GM21576 (cell line): ENCODE results near the gene TSPAN6.

Source experiments
- ATAC-seq: cut with Tn5 transposase; IDR thresholded peaks from one replicate; pipeline ENCODE4 v1.9.1; 2021; ENCODE audit warnings: mild to moderate bottlenecking, moderate library complexity; ENCODE audit not compliant: unreplicated experiment

TSPAN6 gene, protein sequence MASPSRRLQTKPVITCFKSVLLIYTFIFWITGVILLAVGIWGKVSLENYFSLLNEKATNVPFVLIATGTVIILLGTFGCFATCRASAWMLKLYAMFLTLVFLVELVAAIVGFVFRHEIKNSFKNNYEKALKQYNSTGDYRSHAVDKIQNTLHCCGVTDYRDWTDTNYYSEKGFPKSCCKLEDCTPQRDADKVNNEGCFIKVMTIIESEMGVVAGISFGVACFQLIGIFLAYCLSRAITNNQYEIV

GRCh38 chrX:100636321-100636991 lies at the start of gene TSPAN6:
Gene TSPAN6 (minus strand): TSS chrX:100636806. CDS start chrX:100636694, 112 bp downstream.
- ATAC-seq: peak; percentile 77

DNA sequence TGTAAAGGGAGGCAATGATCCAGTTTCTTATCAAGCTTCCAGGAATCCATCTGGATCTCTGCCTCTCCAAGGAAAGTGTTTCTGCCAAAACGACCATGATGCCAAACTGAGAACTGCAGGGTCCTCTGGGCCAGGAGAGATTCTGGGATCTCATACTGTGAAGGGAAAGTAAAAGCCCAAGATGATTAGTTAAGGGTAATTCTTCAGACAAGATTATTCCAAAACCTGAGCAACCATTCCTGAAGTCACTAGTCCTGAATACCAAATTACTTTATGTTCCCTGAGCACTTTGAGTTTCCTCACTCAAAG lies 49.3 kb upstream of the TSPAN6 start:
- no peak for ATAC-seq

DNA sequence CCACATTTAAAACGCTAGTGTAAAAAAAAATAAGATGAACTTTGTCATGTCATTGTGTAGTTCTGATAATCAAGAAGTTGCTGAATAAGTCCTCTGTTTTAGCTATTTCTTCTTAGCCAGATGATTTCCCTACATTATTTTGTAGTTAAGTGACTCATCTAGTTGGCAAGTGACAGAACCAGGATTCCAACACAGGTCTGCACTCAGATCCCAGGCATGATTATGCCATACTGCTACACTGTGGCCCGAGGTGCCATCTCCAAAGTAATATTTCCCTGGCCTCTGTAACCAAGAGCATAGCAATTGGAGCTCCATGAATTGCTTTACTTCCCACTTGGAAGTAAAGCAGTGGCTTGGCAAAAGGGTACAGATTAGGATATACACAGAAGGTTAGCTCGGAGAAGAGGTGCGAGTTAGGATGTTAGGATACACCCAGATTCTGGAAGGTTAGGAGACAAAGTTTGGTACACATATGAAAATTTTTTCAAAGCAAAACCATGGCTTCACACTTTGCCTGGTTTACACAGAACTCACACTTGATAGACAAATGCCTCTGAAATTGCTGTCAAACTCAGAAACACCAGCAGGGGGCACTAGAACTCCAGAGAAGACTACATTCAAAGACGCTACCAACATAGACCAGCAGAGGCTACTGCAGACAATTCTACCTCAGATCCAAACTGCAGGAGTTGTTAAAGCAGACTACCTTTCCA lies 48.8 kb upstream of the TSPAN6 start:
- peak; percentile 65 for ATAC-seq

DNA sequence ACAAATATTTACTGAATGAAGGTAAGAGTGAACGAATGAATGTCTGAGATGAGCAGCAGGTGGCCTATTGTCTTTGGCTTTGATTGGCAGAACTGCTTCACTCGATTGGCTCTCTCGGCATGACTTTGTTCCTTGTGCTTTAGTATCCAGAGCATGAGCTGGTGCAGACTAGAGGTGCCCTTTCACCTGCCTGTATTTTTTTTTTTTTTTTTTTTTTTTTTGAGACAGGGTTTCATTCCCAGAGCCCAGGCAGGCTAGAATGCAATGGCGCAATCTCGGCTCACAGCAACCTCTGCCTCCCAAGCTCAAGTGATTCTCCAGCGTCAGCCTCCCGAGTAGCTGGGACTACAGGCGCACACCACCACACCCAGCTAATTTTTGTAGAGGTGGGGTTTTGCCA lies 46.3 kb upstream of the TSPAN6 start:
- no peak for ATAC-seq

DNA sequence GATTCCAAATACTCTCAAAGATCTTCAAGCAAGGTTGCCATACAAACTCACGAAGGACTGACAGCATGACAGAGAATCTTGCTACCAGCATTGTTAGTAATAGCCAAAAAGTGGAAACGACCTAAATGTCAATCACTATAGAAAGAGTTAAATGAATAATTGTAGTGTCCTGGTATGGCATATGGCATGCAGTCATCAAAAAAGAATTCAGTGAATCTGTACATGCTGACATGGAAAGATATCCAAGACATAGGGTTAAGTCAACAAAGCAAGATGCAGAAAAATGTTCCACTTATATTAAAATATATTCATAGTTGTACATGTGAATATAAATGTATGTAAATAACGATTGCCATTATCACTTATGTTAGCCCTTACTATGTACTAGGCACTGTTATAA lies 45.0 kb upstream of the TSPAN6 start:
- no peak for ATAC-seq

- ATAC-seq: no peak
Measured at GRCh38 chrX:100680756-100681155, 44.1 kb upstream of the TSPAN6 start.

GRCh38 chrX:100677611-100678181 lies 41.1 kb upstream of the TSPAN6 start:
- ATAC-seq: no peak

DNA sequence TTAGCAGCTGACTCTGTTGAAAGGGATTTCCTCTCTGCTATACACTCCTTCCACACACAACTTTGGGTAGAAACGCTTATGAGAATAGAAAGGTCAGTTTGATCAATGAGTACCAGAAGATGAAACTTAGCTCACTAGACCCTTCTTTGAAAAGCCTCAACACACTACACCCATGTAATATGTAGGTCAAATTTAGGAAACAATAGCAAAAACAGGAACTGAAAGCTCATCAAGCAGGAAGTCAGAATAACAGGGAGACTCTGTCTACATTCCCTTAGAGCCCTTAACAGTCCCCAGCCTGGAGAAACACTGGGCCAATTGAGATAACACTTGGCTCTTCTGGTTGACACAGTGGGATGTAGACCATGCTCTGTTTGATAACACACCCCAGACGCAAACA lies 38.1 kb upstream of the TSPAN6 start:
- no peak for ATAC-seq

GRCh38 chrX:100673397-100673953 lies 36.9 kb upstream of the TSPAN6 start:
- ATAC-seq: no peak

GRCh38 chrX:100672966-100673365 lies 36.4 kb upstream of the TSPAN6 start:
- no peak for ATAC-seq

GRCh38 chrX:100663642-100664041 lies 27.0 kb upstream of the TSPAN6 start:
- ATAC-seq: no peak

DNA sequence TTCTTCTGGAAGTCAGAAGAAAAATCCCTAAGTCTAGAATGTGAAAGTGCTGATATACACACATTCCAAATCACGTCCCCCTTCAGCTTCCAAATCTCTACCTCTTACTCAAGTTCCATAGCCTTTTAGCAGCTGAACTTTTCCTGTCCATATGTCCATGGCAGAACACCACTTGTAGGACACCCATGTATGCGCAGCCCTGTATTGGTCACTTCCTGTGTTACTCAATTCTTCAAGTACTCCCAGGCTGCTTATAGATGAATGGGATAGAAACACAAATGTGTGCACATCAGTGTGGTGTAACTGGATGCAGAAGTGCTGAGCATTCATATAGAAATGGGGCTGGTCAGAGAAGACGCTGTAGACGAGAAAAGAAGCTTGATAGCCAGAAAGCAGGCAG lies 26.2 kb upstream of the TSPAN6 start:
- no peak for ATAC-seq

GRCh38 chrX:100662170-100662569 lies 25.6 kb upstream of the TSPAN6 start:
- no peak for ATAC-seq

- ATAC-seq: no peak
Measured at GRCh38 chrX:100659431-100660137, 23.0 kb upstream of the TSPAN6 start.

GRCh38 chrX:100658941-100659381 lies 22.4 kb upstream of the TSPAN6 start:
- no peak for ATAC-seq

- no peak for ATAC-seq
Measured at GRCh38 chrX:100654261-100654660, 17.7 kb upstream of the TSPAN6 start.

DNA sequence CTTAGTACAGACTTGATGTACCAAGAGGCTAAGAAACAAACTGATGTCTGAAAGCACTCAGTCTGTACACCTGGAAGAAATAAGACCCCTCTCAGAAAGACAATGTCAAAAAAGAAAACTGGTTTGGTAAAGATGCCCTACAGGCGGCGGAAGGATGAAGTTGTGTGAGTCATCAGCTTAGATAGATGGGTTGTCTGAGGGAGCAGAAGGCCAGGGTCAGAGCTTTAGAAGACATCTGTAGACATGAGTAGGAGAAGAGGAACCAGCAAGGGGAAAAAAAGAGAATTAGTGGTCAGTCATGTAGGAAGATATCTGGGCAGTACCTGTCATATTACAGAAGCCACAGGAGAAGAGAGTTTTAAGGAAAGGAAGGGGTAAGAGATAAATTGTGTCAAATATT lies 15.7 kb upstream of the TSPAN6 start:
- ATAC-seq: no peak

- ATAC-seq: no peak
Measured at GRCh38 chrX:100650841-100651240, 14.2 kb upstream of the TSPAN6 start.

DNA sequence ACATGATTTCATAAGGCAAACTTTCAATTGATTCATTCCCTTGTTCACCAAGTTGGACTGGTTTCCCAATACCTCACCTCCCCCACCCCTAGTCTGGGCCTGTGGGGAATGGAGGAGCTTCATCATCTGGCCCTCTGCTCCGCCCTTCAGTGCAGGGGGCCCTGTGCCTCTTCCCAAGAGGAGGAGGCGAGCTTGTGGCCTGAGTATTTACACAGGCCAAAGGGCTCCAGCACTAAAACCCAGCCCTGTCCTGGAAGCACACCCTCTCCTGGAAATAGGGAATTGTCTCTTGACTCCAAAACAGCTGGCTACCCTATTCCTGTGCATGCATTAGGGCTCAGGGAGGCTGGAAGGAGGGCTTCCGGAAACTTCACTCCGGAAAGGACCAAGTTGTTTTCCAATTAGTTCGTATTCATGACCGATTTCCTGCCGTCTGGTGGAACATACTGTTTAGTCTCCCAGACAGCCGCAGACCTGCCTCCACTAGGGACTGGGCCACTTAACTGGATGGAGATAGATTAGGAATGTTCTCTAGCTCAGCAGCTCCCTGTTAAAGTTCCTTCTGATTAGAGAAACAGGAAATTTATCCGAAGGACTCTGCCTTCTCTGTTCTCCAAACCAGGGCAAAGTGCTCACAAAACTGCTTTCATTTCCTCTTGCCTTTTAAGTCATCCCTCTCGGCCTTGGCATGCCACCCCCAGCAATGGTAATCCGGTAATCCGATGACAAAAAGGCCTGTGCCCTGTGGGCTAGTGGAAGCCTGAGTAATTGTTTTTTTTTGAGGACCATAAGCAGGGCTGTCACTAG lies 13.1 kb upstream of the TSPAN6 start:
- ATAC-seq: no peak
